IPS DF 6.9 (cell line): Measurements from ENCODE around the gene RDH8.

Experiments used
- DNase-seq: peaks from one replicate; pipeline ENCODE4 v3.0.0-alpha.2; 2013; ENCODE audit warnings: low read depth, low spot score
- H3K27ac ChIP-seq: one replicate; pipeline ENCODE4 v1.5.1; 2013; ENCODE audit warnings: low read length, control low read depth
- H3K27me3 ChIP-seq: 2 replicates; pipeline ENCODE4 v1.6.1; 2013; ENCODE audit warnings: mild to moderate bottlenecking, low read length; ENCODE audit not compliant: control insufficient read depth, insufficient read depth
- H3K36me3 ChIP-seq: 2 replicates; pipeline ENCODE4 v1.6.1; 2013; ENCODE audit warnings: low read length; ENCODE audit not compliant: control insufficient read depth, insufficient read depth
- H3K4me1 ChIP-seq: 2 replicates; pipeline ENCODE4 v1.6.1; 2013; ENCODE audit warnings: low read length; ENCODE audit not compliant: control insufficient read depth, insufficient read depth
- H3K4me3 ChIP-seq: 2 replicates; pipeline ENCODE4 v1.5.1; 2013; ENCODE audit warnings: mild to moderate bottlenecking, low read length
- H3K9me3 ChIP-seq: 2 replicates; pipeline ENCODE4 v1.6.1; 2013; ENCODE audit warnings: low read length, inconsistent platforms; ENCODE audit not compliant: control insufficient read depth, insufficient read depth
- WGBS: extraction: QIAGEN DNeasy Blood & Tissue Kit; methylation state at CpG from one replicate; pipeline ENCODE4 v1.1.7; 2013; ENCODE audit warnings: mixed read lengths, missing lambda C conversion rate; ENCODE audit not compliant: insufficient read length, insufficient coverage; 5-methylcytosine and 5-hydroxymethylcytosine counted together

The RDH8 gene, protein sequence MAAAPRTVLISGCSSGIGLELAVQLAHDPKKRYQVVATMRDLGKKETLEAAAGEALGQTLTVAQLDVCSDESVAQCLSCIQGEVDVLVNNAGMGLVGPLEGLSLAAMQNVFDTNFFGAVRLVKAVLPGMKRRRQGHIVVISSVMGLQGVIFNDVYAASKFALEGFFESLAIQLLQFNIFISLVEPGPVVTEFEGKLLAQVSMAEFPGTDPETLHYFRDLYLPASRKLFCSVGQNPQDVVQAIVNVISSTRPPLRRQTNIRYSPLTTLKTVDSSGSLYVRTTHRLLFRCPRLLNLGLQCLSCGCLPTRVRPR

DNA sequence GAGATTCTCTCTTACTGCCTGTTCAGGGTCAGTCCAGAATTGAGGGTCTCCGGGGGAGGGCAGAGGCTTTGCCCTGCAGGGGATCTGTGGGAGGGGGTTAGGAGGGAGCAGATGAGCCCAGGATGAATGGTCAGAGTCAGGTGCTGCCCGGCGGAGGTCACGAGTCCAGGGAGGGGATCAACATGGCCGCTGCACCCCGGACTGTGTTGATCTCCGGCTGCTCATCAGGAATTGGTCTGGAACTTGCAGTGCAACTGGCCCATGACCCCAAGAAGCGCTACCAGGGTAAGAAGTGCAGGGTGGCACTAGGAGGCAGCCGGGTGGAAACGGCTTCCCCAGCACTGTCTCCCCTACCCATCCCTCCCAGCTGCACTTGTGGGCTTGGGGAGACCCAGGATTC, at the start of gene RDH8:
Gene RDH8 (plus strand): TSS at position 168 of the 400 bp plus-strand sequence. CDS start 15 bp downstream, at position 183.
- peaks cover 7% of the 10 kb centered on the region; the same call in 1 of the 2 replicates for H3K27me3 ChIP-seq
- no peak for DNase-seq
- no CpG with 5 or more reads among the region's 10 CpGs for WGBS

GRCh38 chr19:9966024-9966423, 47.3 kb upstream of the RDH8 start:
- H3K27me3 ChIP-seq: no peaks in the 10 kb centered on the region; the same call in 1 of the 2 replicates
- no peaks in the 10 kb centered on the region for H3K9me3 ChIP-seq
- no peak for DNase-seq
- H3K36me3 ChIP-seq: no peaks in the 10 kb centered on the region
- no peak overlapping the region for H3K27ac ChIP-seq
- H3K4me3 ChIP-seq: peak overlapping the region; percentile 39; the same call in 1 of the 2 replicates
- H3K4me1 ChIP-seq: no peaks in the 10 kb centered on the region
- no CpG with 5 or more reads among the region's 14 CpGs for WGBS

More for the DNA sequence above, at the start of gene RDH8:
- no peaks in the 10 kb centered on the region for H3K9me3 ChIP-seq
- no peak within 1 kb of the TSS for H3K4me3 ChIP-seq
- no peaks in the 10 kb centered on the region for H3K36me3 ChIP-seq
- peaks cover 4% of the 10 kb centered on the region for H3K4me1 ChIP-seq
- H3K27ac ChIP-seq: no peak within 1 kb of the TSS

- H3K4me3 ChIP-seq: peak overlapping the region; percentile 39; the same call in 1 of the 2 replicates
- H3K36me3 ChIP-seq: no peaks in the 10 kb centered on the region
- H3K4me1 ChIP-seq: no peaks in the 10 kb centered on the region
- H3K9me3 ChIP-seq: no peaks in the 10 kb centered on the region
- DNase-seq: peak; percentile 43
- H3K27ac ChIP-seq: no peak overlapping the region
- H3K27me3 ChIP-seq: no peaks in the 10 kb centered on the region; the same call in 1 of the 2 replicates
- no CpG with 5 or more reads among the region's 29 CpGs for WGBS
Observed at GRCh38 chr19:9966448-9966847, 46.8 kb upstream of the RDH8 start.

GRCh38 chr19:9967326-9967725, 46.0 kb upstream of the RDH8 start:
- H3K4me1 ChIP-seq: no peaks in the 10 kb centered on the region
- DNase-seq: no peak
- no peak overlapping the region for H3K27ac ChIP-seq
- no CpG with 5 or more reads among the region's 4 CpGs for WGBS
- no peak overlapping the region for H3K4me3 ChIP-seq
- no peaks in the 10 kb centered on the region for H3K9me3 ChIP-seq
- no peaks in the 10 kb centered on the region; the same call in 1 of the 2 replicates for H3K27me3 ChIP-seq
- no peaks in the 10 kb centered on the region for H3K36me3 ChIP-seq

DNA sequence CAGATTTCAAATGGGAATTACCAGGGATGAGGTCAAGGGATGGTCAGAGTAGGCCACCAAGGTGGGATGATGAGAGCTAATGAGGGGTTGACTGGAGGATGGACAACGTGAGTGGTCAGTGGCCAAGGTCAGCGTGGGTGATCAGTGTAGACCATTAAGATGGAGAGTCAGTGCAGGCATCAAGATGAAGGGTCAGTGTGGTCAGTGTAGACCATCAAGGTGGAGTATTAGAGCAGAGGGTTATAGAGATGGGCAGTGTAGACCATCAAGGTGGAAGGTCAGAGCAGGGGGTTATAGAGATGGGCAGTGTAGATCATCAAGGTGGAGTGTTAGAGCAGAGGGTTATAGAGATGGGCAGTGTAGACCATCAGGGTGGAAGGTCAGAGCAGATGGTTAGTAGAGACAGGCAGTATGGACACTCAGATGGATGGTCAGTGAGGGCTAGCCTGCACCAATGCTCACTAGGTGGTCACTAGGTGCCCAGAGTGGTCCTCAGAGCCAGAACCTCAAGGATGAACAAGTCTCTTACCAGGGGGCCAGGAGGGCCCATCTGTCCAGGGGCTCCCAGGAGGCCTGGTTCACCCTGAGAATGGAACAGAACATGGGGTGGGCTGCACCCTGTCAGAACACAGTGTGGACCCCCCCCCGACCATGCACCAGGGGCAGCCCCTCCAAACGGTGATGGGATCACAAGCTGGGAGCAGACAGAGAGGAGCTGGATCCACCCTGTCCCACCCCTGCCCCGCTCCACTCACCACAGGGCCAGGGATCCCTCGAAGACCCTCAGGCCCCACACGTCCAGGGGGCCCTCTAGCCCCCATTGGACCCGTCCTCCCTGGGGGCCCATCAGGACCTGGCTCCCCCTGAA, 44.2 kb upstream of the RDH8 start:
- WGBS: no CpG with 5 or more reads among the region's 8 CpGs
- H3K27me3 ChIP-seq: no peaks in the 10 kb centered on the region; the same call in 1 of the 2 replicates

GRCh38 chr19:9969688-9969975, 43.7 kb upstream of the RDH8 start:
- no peak for DNase-seq
- no CpG with 5 or more reads among the region's 2 CpGs for WGBS
- no peaks in the 10 kb centered on the region for H3K4me1 ChIP-seq
- no peak overlapping the region for H3K27ac ChIP-seq
- no peaks in the 10 kb centered on the region; the same call in 1 of the 2 replicates for H3K27me3 ChIP-seq
- no peaks in the 10 kb centered on the region for H3K36me3 ChIP-seq
- no peak overlapping the region for H3K4me3 ChIP-seq
- no peaks in the 10 kb centered on the region for H3K9me3 ChIP-seq

More for the DNA sequence above, 44.2 kb upstream of the RDH8 start:
- Histone ChIP-seq H3K36me3 (no peaks in the 10 kb centered on the region), H3K4me1 (no peaks in the 10 kb centered on the region), H3K27ac (no peak overlapping the region), H3K4me3 (no peak overlapping the region), H3K9me3 (no peaks in the 10 kb centered on the region)
- DNase-seq: no peak

DNA sequence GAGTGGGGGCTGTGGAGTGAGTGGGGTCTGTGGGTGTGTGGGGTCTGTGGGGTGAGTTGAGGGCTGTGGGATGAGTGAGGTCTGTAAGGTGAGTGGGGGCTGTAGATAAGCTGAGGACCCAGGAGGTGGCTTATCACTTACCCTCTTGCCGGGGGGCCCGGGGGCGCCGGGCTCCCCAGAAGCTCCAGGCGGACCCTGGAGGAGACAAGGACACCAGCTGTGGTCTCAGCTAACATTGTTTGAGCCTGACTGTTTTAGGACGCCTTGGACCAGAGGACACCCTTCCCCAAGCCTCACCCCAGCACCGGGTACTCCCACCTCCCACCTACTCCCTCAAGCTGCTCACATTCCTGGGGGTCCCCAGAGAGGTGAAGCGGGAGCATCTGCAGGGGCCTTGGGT, 42.8 kb upstream of the RDH8 start:
- Histone ChIP-seq H3K36me3 (no peaks in the 10 kb centered on the region), H3K27me3 (no peaks in the 10 kb centered on the region; the same call in 1 of the 2 replicates), H3K27ac (no peak overlapping the region), H3K4me3 (no peak overlapping the region), H3K4me1 (no peaks in the 10 kb centered on the region), H3K9me3 (no peaks in the 10 kb centered on the region)
- no CpG with 5 or more reads among the region's 8 CpGs for WGBS
- no peak for DNase-seq

DNA sequence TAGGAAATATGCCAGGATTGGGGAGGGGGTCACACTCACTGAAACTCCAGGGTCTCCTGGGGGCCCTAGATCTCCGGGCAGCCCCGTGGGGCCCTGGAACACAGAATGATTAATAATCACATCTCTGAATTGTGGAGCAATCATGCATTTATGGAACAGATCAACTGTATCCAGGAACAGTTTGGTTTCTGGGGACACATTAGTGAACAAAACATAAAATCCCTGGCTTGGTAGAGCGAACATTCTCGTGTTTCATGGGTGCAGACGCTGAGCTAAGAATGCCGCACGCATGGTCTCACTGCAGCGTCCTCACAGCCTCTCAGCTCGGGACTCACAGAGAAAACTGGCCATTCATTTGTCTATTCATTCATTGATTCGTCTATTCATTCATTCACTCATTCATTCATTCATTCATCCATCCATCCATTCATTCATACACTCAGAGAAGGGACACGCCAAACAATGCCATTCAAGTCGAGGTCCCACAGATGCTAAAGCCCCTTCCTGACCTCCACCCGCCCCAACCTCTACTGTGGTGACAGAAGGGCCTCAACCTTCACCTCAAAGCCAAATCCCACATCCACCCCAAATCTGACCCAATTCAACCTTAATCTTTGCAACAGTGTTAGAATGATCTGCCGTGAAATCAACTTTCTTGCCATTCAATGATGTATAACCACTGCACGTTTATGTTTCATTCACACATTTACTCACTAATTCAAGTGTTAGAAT, 42.0 kb upstream of the RDH8 start:
- no peaks in the 10 kb centered on the region for H3K4me1 ChIP-seq
- no peaks in the 10 kb centered on the region for H3K9me3 ChIP-seq
- H3K4me3 ChIP-seq: no peak overlapping the region
- H3K27me3 ChIP-seq: no peaks in the 10 kb centered on the region
- H3K36me3 ChIP-seq: no peaks in the 10 kb centered on the region
- no CpG with 5 or more reads among the region's 15 CpGs for WGBS
- H3K27ac ChIP-seq: no peak overlapping the region
- no peak for DNase-seq

- no peaks in the 10 kb centered on the region for H3K9me3 ChIP-seq
- DNase-seq: no peak
- H3K27ac ChIP-seq: no peak overlapping the region
- 96% methylated on average over 4 of the region's 6 CpGs for WGBS
- H3K4me1 ChIP-seq: no peaks in the 10 kb centered on the region
- no peak overlapping the region for H3K4me3 ChIP-seq
- no peaks in the 10 kb centered on the region for H3K27me3 ChIP-seq
- H3K36me3 ChIP-seq: no peaks in the 10 kb centered on the region
Observed at GRCh38 chr19:9972103-9972502, 41.2 kb upstream of the RDH8 start.
